ENCODE data around the gene GALNT7.
"Not testable (repeated sequence)": the region's sequence is repeated elsewhere in the genome, so short reads cannot be mapped to it uniquely, and the experiment has no call there.

GALNT7 gene

DNA sequence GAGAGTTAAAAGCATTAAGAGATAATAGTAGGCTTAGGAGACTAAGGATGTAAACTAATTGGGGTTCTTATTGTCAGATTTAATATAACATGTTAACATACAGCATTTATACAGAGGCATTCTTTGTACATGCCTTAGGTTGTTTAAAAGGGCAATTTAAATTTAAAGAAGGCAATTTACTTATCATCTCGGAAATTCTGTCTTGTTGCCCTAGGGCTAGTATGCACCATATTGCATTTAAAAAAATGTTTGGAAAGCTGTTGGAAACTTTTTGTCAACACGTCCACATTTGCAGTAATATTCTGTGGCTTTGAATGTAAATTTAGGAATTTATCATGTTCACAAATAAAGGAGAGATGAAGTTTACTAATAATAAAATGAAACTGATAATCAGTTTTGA is 25.5 kb downstream of the GALNT7 start:
- no peak for DNase-seq (ENCODE audit: low read depth in 2 of 2, low spot score in 1 of 2)

DNA sequence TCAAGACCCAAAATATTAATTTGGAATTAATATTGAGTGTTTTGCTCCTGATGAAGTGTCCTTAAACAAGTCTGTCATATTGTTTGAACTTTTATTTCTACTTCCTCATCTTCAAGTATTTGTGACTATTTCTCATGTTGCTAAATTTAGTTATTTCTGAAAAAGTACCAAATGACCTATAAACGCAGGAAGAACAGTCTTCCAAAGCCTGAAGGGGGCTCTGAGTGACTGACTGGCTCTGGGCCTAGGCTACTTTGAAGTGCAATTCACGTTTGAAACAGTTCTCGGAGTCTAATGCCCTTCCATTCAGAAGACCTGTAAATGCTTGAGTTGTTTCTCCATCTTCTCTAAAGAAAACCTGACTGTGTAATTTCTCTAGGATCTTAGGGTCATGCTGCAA is 26.5 kb downstream of the GALNT7 start:
- no peak for DNase-seq (ENCODE audit: low read depth in 2 of 2, low spot score in 1 of 2)

DNA sequence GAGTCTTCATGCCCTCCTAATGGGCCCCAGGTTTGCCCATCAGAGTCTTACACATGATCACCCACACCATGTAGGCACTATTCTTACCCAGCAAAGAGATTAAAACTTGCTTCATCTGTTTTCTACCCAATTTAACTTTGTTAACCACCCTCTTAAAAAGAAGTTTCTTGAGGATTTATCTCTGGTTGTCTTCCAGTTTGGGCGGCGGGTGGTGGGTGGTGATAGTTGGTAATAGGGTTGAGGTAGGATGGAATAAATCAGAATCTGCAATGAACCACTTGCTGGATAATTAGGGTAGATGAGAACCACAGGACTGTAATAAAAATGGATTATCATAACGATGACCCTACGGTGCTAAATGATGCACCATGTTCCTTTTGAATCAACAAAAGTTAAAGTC is 30.9 kb downstream of the GALNT7 start:
- DNase-seq (ENCODE audit: low read depth in 2 of 2, low spot score in 1 of 2) = no peak

DNA sequence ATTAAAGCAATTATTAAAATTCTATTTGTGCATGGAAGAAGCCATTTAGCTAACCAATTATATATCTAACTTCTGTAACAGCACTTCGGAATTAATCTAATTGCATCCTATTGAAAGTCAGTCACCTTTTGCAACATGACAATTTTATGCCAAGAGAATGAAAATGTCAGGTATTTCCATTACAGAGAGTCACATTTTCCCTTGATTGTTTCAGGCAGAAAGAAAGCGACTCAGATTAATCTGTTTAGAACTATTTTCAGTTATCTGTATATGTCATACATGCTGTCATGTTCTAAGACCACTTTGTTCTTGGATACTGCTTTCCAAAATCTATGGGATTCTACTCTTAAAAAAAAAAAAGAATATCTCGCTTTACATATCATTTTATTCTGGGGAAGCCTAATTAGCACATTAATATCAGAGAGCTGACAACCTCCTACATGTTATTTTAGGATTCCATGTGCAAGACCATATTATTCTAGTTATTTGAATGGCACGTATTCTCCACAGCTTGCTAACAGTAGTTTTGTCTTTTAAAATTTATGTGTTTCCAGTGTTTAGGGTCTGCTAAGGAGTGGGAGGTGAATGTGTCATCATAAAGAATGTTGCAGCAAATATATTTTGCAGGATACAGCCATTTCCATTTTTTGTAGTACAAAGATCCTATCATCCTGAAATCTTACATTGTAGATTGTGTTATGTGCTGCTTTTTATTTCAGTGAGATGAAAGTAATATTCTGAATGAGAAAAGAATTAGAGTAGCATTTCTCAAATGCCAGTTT is 31.7 kb downstream of the GALNT7 start:
- no peak for DNase-seq (ENCODE audit: low read depth in 2 of 2, low spot score in 1 of 2)

DNA sequence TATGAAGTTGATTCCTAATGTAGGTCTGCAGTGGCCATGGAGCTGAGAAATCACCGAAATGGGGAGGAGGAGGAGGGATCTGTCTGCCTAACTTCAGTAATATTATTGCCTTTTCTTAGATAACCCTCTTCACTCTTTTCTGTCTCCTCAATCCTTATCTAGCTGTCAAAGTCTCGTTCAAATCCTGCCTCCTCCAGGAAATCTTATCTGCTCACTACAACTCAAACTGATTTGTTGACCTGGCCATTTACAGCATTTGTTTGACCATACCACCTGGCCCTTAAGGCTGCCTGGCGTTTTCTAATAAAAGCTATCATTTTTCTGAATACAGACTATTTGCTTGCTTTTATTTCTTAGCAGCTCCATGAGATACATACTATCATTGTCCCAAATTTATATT is 33.8 kb downstream of the GALNT7 start:
- no peak for DNase-seq (ENCODE audit: low read depth in 2 of 2, low spot score in 1 of 2)

DNA sequence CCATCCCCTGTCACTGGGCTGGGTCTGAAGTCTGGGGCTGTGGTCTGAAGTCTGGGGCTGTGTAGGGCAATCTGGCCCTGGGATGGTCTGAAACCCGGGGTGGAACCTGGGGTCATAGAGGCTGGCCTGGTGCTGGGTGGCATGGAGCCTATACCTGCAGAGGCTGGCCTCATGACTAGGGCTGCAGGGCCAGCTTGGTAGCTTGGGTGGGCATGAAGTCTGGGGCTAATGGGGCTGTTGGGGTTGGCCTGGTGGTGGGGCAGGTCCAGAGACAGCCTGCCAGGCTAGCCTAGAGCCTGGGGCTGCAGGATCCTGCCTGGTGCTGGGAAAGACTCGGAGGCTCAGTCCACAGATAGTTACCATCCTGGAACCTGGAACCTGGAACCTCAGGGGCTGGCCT is 37.0 kb downstream of the GALNT7 start:
- DNase-seq (ENCODE audit: low read depth in 2 of 2, low spot score in 1 of 2) = no peak

DNA sequence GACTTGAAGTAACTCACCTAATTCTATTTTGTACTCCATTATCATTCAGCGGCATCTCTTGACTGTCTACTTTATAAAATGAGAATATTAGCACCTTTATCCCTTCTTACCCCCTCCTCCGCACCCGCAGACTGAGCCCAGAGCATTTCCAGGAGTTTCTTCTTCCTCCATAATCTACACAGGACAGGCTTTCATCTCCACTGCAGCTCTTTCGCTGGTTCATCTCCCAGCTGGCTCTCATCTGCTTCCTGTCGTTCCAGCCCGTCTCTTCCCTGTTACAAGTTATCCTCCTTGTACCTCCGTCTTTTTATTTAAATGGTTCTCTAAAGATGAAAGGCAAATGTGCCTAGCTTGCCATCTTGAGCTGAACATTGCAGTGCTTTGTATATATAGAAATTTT is 39.8 kb downstream of the GALNT7 start:
- no peak for DNase-seq (ENCODE audit: low read depth in 2 of 2, low spot score in 1 of 2)

DNA sequence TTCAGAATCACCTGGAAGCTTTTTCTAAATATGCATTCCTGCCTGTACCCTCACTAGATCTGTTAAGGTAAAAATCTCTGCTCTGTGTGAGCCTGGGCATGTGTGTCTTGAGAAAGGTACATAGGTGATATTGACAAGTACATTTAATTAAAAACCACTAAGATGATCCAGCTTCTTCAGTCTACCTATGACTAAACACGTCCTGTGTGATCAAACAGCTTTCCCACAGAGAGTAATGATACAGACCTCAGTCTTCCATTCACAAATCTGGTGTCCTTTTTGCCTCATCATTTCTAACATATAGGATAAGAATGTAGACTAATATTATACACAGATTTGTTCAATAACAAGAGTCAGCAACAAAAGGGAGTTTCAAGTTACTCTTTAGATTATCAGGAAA is 42.6 kb downstream of the GALNT7 start:
- no peak for DNase-seq (ENCODE audit: low read depth in 2 of 2, low spot score in 1 of 2)

DNA sequence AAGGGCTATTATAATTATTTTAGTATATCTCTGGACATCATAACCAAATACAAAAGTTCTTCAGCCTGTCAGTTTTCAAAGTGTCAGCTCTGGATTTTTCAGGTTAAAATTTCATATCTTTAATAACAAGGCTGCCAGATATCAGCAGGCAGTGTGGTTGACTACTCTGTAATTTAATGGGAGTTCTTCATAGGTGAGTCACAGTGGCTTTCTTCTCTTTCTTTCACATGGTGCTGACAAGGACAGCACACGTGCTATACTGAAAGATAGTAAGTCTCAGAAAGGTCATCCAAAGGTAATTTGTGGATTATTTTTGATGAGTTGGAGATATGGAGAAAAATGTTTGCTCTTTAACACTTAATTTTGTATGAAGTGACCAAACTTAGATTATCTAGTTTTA is 43.2 kb downstream of the GALNT7 start:
- DNase-seq (ENCODE audit: low read depth in 2 of 2, low spot score in 1 of 2) = no peak

- DNase-seq (ENCODE audit: low read depth in 2 of 2, low spot score in 1 of 2) = no peak
Measured at GRCh38 chr4:173212379-173212778, 43.8 kb downstream of the GALNT7 start.

DNA sequence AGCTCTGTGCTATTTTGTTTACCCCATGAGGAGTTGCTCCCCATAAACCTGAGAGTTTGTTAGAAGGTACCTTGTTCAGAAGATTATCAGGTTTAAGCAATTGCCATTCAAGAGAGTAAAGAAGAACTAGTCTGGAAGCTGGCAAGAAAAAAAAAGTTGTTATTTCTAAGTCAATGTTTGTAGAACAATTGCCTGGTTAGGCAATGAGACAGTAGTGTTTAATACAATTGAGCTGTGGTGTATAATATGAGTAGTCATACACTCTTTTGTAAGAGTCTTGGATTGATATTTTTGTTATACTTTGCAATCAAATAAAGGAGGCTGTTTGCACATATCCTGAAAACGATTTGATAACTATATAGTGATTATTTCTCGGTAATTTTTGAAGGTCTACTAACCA is 44.7 kb downstream of the GALNT7 start:
- DNase-seq (ENCODE audit: low read depth in 2 of 2, low spot score in 1 of 2) = no peak

- DNase-seq (ENCODE audit: low read depth in 2 of 2, low spot score in 1 of 2) = no peak
Measured at GRCh38 chr4:173214231-173214630, 45.6 kb downstream of the GALNT7 start.

DNA sequence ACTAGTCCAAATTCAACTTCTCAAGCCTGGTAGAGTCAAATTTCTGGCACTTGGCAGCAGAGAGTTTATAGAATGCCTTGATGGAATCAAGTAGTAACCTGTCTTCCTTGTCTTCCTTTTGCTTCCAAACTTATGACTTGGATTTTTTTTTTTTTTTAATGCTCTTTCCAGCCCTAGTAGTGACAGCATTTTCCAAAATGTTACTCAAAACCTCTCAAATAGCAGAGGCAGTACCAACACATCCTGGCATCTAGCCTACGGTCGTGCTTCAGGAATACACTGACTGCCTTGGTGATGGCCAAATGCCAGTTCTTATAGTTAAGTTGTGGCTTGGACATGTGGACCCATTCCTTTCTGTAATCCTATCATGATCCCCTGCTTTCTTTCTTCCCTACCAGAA is 46.0 kb downstream of the GALNT7 start:
- no peak for DNase-seq (ENCODE audit: low read depth in 2 of 2, low spot score in 1 of 2)

GRCh38 chr4:173217075-173217474 is 48.5 kb downstream of the GALNT7 start:
- no peak for DNase-seq (ENCODE audit: low read depth in 2 of 2, low spot score in 1 of 2)

- DNase-seq (ENCODE audit: low read depth in 2 of 2, low spot score in 1 of 2) = no peak
Measured at GRCh38 chr4:173217727-173218126, 49.1 kb downstream of the GALNT7 start.

- no peak for DNase-seq (ENCODE audit: low read depth in 2 of 2, low spot score in 1 of 2)
Measured at GRCh38 chr4:173218411-173219125, 50.0 kb downstream of the GALNT7 start.

DNA sequence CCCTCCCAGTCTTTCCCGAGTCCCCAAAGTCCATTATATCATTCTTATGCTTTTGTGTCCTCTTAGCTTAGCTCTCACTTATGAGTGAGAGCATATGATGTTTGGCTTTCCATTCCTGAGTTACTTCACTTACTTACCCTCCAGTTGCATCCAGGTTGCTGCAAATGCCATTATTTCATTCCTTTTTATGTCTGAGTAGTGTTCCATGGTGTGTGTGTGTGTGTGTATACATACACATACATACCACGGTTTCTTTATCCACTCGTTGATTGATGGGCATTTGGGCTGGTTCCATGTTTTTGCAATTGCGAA is 50.5 kb downstream of the GALNT7 start:
- DNase-seq (ENCODE audit: low read depth in 2 of 2, low spot score in 1 of 2) = not testable (repeated sequence)

GRCh38 chr4:173223743-173224142 is 55.1 kb downstream of the GALNT7 start:
- no peak for DNase-seq (ENCODE audit: low read depth in 2 of 2, low spot score in 1 of 2)

- DNase-seq (ENCODE audit: low read depth in 2 of 2, low spot score in 1 of 2) = no peak
Measured at GRCh38 chr4:173226401-173226888, 57.8 kb downstream of the GALNT7 start.

DNA sequence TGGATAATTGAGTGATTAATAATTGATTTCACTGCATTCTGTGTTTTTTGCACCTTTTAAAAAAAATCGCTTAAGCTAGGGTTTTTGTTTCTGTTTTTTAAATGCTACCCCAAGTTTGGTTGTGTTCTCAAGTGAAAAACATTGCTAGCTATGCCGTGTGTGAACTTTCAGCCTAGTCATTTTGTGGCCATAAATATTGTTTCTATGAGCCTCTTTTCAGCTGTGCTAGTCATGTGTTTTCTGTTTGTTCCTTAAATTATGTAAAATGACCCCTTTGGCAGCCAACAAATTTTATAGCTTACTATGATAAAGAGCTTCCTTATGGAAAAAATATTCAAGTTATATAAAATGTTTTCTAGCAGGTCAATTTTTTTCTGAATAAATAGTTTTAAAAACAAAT is 59.1 kb downstream of the GALNT7 start:
- no peak for DNase-seq (ENCODE audit: low read depth in 2 of 2, low spot score in 1 of 2)

DNA sequence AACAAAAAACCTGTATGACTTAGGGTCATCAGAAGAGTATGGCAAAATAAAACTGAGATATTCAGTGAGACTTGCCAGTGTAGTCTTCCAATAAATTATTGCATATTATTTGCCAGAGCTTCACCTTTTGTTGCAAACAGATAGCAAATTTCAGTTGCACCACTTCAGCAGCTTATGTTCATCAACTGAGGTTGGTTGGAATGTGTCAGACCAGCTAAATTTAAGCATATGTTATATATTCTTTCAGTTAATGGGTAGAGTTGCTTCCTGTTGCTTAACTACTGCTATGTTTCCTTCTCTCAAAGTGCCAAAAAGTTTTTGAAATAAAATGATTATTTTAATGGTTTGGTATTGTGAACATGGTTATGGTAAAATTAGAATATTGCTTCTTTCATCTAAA is 61.5 kb downstream of the GALNT7 start:
- DNase-seq (ENCODE audit: low read depth in 2 of 2, low spot score in 1 of 2) = no peak

- no peak for DNase-seq (ENCODE audit: low read depth in 2 of 2, low spot score in 1 of 2)
Measured at GRCh38 chr4:173231916-173232315, 63.3 kb downstream of the GALNT7 start.

GRCh38 chr4:173233857-173234256 is 65.2 kb downstream of the GALNT7 start:
- no peak for DNase-seq (ENCODE audit: low read depth in 2 of 2, low spot score in 1 of 2)
